DMS79 treated with DMSO at 0.1 percent for 48 hours (cell line): ENCODE results near the gene TENT5A.
"Not testable (repeated sequence)": the region's sequence is repeated elsewhere in the genome, so short reads cannot be mapped to it uniquely, and the experiment has no call there.

Experiments used
- DNase-seq: peaks from one replicate; lab custom pipeline; 2025; lab: John Stamatoyannopoulos, UW

The TENT5A gene

DNA sequence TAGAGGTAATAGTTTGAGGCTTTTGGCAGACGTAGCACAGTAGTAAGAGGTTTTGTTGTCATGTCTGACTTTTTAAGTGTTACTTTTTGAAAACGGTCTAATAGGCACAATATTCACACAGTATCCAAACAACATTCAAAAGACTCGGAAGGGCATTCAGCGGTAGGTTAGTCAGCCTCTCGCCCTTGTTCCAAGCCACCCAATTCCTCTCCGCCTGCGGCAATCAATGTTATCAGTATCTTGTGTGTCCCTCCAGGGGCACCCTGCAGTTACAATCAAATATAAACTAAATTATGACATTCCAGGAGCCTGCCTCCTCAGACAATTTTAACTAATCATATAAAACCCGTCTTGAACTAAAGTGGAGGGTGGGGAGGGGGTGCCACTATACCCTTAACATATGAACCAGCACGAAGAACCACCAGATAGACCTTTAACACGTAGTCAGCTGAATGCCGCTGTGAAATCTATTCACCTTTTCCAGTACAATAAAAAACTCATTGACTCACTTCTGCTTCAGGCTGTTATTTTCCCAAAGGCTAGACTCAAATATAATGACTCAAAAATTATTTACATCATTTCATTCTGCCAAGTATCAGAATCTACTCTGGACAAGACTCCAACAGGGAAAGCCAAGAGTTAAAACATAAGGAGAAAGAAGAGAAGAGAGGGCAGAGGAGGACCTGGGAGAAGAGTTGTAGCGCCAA is 1.6 kb downstream of the TENT5A start:
- no peak for DNase-seq

DNA sequence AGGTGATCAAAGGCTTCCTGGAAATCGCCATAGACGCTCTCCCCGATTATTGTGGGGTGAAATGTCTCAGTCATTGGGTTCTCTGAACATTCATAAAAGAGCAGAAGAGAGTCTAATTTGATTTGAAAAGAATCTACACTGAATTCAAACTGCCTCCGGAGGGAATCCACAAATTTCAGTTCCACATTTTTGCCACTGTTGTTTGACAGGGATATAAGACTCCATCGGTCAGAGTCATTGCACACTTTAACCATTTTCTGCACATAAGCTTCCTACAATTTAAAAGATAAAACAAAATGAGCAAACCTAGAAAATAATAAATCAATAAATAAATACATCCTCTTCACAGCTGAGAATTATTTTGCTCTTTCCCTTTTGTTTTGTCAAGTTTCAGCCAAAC is 2.3 kb downstream of the TENT5A start:
- no peak for DNase-seq

DNA sequence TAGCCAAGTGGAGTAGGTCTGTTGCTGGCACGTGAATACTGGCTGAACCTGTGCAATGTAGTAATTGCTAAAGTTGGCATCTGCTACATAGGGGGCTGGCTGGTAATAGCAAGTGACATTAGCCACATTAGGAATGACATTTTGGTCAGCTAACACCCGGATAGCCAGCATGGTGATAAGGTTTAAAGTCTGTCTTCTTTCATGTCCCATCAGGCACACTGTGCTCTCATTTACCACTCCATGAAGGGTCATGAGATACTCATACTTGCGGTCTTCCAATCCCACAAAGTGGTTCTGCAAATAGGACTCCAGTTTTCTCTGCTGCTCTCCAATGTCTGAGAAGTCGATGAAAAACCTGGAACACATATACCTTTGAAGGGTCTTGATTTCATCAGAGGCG is 2.8 kb downstream of the TENT5A start:
- no peak for DNase-seq

DNA sequence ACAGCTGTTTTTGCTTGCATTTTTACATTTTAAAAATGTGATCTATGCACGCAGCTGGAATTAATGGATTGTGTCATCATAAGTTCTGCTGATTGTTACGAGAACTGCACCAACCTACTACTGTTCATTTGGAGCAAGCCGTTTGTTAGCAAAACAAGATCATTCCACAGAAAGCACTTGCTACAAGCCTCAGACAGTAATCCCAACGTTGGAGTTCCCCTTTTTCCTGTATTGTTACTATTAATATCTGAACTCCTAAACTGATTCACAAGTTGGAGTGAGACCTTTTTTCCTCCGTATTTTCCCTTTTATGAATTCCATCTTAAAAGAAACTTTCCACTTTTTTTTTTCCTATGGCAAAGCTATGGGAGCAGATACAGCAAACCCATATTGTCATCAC is 3.5 kb downstream of the TENT5A start:
- DNase-seq, result no peak

DNA sequence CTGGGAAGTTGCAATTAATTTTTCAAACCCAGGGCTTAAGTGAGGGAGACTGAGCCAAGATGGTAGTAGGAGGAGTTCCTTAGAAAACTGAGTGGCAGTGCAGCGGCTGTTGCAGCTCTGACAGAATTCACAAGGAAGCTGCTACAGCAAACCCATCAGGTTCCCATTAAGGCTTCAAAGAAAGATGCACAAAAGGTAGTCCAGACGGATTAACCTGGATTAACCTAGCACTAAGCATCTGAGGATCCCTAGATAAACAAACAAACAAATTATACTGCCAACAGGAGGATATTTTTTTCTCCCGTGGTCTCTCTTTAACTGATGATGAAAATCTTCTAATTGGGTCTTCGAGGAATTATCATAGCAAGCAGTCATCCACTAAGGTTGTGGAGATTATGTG is 5.2 kb downstream of the TENT5A start:
- no peak for DNase-seq

DNA sequence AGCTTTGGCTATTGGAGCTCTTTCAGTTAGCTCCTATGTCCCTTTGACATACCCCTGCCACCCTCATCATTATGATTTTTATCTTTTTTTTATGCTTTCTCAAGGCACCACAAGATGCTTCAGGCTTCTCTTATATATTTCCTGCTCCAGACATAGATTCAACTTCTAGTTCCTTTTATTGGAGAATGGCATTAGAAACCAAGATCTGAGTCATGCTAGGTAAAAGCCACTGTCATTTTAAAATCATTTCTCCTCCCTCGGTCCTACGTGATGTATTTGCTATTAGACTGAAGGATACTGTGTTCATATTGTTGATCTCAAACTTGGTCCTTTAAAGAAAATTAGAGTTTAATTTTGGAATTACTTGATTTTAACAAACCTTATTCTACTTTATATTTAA is 8.3 kb downstream of the TENT5A start:
- DNase-seq, result no peak

DNA sequence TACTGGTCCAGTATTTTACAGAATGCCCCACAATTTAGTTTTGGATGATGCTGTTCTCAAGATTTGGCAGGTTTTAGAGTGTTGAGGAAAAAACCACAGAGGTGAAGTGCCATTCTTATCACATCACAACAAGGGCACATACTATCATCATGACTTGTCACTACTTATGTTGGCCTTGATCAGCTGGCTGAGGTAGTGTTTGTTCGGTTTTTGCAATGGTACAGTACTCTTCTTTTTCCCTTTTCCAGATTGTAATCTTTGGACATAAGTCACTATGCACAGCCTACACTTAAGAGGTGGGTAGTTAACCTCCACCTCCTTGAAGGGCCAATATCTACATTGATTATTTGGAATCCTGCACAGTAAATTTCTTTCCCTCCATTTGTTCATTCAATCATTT is 8.8 kb downstream of the TENT5A start:
- no peak for DNase-seq

DNA sequence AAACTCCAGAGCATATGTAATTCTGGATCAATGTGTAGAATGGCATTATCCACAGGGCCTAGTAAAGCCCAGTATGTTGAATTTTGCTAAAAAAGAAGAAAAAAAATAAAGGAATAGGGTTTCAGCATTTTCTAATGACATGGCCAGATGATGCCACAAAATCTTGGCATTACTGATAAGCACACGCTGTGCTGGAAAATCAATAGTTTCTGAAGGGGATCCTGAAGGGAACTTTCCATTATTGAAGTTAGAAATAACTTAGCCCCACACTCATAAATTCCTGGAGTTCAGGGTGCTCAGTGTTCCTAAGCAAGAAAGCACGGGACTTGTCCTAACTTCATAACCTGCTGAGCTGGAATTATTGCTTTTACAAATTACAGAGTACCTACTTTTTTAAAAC is 10.8 kb downstream of the TENT5A start:
- no peak for DNase-seq

DNA sequence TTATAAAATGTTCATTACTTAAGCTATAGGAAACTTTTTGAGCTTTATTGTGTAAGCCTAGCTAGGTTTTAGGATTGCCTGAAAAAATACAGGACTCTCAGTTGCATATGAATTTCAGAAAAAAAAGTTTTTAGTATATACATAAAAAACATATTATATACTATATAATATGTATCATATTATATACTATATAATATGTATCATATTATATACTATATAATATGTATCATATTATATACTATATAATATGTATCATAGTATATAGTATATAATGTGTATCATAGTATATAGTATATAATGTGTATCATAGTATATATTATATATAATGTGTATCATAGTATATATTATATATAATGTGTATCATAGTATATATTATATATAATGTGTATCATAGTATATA is 11.9 kb downstream of the TENT5A start:
- DNase-seq, result not testable (repeated sequence)

DNA sequence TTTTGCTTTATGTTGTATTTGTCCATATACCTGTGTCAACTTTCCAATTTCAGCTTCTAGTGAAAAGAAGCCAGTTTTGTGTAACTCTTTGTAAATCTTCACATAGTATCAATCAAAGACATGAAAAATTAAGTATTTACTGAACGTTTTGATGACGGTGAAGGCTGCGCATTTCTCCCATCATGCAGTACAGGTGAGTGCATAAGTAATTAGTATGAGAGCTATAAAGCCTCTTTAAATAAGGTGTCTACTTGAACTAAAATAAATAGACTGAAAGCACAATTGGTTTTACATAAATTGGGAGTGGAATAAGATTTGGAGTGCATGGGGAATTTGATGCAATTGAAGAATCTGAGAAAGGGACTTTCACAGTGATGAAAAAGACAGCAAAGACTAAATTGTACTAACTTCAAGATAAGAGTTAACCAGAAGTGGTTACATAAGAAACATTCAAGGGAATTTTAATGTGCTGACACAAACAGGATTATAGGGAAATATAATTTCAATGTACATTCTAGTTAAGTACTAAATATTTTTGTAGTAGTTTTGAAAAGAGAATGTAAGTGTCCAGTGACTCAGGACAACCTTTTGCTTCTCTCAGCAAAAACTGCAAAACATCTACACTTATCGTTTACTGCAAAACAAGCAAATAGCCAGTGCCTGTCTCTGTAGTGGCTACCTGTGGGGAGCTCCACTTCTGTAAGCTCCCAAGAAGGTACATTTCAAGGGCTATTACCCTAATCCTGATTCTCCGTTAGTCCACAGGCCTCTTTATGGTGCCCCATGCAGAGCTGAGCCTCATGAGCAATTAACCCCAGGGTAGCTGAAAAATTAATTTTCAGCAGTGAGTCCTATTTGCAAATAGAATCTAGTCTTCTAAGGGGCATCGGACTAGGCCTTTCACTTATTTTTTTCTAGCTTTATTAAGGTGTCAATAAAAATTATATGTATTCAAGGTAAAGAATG is 13.0 kb downstream of the TENT5A start:
- DNase-seq, result no peak

DNA sequence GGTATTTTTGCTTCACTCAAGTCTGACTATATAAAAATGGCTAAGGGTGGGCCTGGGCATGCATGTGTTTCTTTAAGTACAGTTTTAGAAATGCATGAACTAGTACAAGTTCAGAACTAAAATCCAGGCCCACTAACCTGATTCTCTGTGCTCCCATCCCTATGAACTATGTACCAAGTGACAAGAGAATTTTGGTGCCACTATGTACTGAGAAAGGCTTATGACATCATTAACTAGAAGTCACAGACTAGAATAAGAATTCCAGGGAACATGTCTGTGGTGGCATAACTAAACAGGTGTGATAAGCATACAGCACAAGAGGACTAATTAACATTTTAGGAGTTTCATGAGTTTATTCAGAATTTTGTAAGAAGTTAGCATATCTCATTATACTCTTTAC is 16.1 kb downstream of the TENT5A start:
- no peak for DNase-seq

DNA sequence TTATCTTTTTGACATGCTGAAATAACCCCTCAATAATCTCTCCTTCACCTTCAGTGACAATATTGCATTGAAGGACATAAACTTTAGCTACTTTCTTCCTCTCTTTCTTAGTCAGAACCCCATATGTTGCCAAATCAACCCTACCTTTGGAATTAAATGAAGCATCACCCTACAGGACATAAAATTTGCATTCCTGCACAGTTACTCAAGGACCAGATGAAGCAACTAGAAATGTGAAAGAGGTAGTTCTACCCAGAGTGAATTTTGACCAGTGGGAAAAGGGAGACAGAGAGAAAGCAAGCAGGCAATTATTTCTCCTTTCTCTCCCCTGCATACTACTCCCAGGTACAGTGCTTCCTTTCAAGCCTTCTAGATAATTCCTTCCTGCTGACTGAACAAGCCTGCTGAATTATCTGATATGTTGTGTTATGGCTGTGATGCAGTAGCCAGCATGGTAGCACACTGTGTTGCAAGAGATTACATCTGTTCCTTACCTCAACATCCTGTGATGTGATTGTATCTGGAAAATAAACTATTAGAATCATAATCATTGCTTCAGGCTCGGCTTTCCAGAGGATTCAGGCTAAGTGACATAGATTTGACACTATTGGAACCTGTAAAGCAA is 16.6 kb downstream of the TENT5A start:
- no peak for DNase-seq

DNA sequence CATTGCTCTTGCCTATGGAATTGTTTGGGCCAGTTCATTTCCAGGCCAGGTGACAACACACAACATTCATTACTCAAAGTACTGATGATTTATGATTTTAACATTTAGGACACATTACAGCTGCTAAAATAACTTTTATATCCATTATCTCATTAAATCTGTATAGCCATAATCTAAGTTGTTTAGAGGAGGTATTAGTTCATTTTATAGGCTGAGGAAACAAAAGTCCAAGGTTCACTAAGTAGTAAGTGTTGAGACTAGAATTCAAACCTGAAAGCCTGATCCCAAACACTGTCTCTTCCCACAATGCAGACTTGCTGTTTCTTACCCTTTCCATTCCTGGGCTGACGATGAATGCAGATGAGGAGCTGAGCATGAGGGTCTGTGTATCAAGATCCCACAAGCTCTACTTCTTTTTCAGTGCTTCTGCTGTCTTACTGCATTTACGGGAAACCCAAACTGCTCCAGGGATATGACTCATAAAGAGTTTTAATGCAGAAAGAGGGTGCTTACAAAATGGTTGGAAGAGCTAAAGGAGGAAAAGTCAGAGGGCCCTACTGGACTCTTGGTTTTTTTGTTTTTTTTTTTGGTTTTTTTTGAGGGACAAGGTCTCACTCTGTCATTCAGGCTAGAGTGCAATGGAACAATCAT is 17.9 kb downstream of the TENT5A start:
- no peak for DNase-seq

DNA sequence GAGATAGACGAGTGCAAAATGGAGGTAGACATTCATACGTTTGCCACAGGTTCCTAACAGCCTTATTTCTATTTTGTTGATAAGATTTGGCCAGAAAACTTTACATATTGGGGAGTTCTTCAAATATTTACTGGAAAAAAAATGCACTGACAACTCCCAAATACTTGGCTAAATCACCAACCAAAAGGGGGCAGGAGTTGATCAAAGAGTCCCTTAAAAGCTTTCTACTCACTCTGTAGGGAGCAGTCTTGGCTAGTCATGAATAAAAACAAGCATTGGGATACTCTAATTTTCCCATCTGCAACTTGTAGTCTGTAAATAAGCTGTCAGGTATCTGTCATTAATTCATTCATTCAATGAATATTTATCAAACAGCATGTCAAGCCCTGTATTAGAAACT is 18.4 kb downstream of the TENT5A start:
- no peak for DNase-seq

DNA sequence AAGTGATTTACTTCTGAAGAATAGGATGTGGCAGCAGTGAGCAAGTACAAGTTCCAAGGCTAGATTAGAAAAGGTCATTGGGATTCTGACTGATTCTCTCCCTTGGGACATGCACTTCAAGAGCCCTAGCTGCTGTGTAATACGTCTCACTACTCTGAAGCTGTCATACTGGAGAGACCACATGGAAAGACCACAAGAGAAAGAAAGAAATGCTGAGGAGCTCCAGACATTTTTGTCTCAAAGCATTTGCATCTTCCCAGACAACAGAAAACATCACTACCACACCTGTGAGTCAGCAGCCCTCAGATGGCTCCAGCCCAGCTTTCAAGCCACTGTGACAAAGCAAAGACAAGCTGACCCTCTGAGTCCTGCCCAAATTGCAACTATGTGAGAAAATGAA is 20.7 kb downstream of the TENT5A start:
- DNase-seq, result no peak

DNA sequence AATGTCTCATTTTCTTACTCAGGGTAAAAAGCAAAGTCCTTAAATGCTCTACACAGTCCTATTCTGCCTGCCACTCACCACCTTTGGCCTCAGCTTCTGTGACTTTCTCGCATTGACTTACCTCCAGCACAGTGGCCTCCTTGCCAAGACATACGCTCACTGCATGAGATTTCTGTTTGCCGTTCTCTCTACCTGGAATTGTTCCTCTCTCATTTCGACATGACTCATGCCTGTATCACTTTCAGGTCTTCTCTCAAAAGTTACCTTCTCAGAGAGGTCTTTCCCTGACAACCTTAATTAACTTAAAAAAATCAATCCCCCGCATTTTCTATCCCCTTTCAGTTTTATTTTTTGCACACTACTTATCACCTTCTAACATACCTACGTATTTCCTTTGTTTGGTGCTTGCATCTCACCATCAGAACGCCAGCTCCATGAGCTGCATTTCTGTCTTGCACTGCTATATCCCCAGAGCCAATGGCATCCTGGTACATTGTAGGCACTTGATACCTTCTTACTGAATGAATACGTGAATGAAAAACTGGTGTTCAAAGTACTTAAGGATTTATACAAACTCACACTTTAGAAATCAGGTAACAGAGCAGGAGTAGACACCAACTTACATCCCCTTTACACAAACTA is 24.5 kb downstream of the TENT5A start:
- no peak for DNase-seq

DNA sequence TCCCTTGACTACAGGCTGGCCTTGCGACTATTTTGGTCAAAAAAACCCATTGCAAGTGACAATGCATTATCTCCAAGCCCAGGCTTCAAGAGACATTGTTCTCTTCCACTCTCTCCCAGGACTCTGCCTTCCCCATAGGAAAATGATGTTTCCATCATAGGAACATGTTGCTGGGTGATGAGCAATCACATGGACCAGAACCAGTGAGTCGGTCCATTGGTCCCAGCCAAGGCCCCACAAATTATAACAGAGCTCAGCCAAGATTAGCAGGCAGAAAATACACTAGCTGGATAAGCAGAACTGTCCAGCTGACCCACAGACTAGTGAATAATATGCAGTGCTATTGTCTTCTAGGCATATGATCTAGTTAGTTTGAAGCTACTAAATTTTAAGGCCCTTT is 27.4 kb downstream of the TENT5A start:
- DNase-seq, result no peak

DNA sequence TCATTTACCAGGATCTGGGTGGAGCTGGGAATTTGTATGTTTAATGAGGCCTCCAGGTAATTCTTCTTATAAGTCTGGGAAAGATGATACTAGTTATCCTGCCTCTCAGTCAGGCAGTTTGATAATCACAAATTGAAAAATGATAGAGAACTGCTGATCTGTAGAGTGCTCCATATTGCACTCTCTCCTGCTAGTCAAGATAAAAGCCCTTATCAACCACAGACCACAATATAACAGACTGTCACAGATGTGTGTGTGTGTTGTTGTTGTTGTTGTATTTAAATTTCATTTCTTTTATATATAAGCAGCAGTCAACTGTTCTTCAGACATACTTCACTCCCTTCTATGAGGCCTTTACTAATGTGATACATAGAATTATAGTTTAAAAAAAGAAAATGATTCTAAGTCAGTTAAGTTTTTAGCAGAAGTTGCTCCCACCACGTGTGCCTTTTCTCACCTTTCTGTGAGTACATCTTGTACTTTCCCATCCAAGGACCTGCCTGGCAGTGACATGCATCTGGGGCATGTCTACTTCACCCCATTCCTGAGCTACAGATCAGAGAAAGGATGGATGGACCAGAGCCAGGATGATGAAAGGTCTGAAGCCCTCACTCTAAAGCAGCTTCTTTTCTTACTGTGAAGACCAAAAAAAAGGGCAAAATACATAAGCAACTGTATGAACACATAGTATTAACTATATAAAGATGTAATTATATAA is 29.8 kb downstream of the TENT5A start:
- no peak for DNase-seq

DNA sequence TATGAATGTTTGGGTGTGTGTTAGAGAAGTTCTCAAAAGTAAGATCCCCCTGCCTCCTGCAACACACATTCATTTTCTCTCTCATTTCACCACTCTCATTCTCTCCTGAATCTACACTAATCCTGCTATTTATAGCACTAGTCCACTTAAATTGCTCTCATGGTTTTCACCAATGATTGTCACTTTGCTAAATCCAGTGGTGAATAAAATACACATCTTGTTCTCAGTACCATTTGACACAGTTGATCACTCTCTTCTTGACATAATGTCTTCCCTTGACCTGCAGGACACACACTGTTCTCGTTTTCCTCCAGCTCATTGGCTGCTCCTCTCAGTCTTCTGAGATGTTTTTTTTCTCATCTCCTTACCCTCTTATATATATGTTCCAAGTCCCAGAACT is 32.1 kb downstream of the TENT5A start:
- no peak for DNase-seq

DNA sequence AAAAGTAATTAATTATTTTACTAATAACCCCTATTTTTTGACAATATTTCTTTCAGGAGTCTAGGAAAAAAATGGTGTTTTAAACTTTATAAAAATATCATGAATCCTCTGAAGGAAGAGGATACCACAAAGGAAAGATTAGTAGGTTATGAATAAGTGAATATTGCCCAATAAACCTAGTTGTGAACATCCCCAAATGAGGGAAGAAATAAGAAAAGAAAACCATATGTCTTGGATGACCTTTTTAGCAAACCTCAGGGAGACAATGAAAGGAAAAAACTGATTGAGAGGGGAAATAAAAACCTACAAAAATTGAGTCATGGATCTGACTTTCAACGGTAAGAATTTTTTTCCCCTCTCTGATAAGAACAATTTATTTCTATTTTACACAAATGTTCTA is 34.4 kb downstream of the TENT5A start:
- no peak for DNase-seq

DNA sequence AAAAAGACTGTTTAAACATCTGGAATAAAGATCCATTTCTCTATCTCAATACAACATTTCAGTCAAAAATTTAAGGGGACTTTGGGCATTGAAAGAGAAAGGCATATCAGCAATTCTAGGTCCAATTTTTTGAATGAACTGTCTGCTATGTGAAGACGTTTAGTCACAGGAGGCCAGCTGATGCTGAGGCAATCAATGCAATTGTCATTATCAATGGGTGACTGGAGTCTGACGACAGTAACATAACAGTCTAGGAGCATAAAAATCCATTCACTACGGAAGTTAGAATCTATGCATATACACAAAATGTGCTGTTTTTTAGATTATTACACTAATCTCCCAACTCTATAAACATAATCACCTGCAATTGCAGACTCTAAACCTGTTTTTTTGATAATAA is 37.8 kb downstream of the TENT5A start:
- no peak for DNase-seq
